Epithelial cell of alveolus of lung (primary cell): ENCODE results near the gene S1PR3. TPM values are rescaled to one million over a fixed set of nuclear protein-coding genes. Genes with fewer than 3 reads are reported as not detected.

Experiments
- total RNA-seq: library from RNA; depleted of rRNA; stranded (reverse); fragments of >200 nt; gene quantifications from 2 replicates; pipeline ENCODE4 v1.2.1, GENCODE V29; 2015

Gene S1PR3
- total RNA-seq, result 89.6 and 137 TPM in 2 replicates

DNA sequence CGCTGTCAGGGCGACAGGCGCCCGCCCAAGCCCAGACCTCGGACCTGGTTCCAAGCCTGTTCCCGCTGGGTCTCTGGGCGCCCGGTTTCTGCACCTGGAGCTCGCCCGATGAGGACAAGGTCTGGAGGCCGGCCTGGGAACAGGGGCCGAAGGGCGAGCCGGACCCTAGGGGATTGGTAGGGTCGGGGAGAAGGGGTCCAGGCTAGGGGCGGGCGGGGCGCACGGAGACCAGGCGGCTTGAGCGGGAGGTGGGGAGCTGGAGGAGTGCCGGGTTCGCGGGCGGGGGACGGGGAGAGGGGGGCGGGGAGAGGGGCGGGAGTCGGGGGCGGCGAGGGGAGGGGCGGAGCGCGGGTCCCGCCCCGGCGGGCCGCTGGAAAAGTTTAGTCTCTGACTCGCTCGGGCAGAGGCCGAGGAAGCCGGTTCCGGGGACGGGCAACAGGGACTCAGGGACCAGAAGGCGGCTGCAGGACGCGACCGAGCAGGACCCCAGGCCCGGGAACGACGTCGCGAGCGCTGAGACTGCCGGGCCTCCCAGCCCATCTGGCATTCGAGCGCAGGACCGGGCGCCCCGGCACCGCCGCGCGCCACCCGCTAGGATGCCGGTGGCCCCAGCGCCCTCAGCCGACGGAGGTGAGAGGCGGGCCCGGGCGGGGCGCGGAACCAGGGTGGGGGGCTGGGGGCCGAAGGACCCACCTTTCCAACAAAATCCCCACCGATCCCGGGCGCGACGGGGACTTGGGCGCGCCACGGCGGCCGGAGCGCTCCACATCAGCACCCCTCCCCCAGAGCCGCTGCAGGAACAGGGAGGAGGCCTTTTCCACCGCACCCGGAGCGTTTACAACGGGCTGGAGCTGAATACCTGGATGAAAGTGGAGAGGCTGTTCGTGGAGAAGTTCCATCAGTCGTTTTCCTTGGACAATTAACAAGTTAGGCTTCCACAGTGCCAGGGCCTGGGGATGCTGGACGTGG lies at the start of gene S1PR3:
S1PR3 (plus strand) TSS at position 403 of the 969 bp plus-strand sequence. CDS start 9,733 bp downstream, outside the sequence.

Other genes with a start within 250 kb of the S1PR3 start
- 3.5 and 6.5 TPM in 2 replicates for gene SHC3, start 187.3 kb downstream of the S1PR3 start, total RNA-seq